T-helper 2 cell treated with Interferon-gamma antibody and Interleukin-4, amounts not matched to agents 100 ng/mL and 5 ng/mL, for 36 hours (primary cell): ENCODE measurements around the gene ARPC5. TPM values are rescaled to one million over a fixed set of nuclear protein-coding genes. Genes with fewer than 3 reads are reported as not detected.
"Not testable (repeated sequence)": the region's sequence is repeated elsewhere in the genome, so short reads cannot be mapped to it uniquely, and the experiment has no call there.

Experiments used
- intact Hi-C: fragments of 100-400 bp; cut with micrococcal nuclease; formaldehyde crosslinking; loops from one replicate; pipeline ENCODE4 v1.15.1; 2023
- total RNA-seq: library from RNA; stranded (reverse); gene quantifications from 2 replicates; pipeline ENCODE4 v1.2.3, GENCODE V29; 2022

Gene ARPC5
- total RNA-seq = 264 and 274 TPM in 2 replicates

- intact Hi-C loops = loop anchor here (1.0 to 5.0 kb wide), 7 partner anchors 17 to 1522 kb away; partner anchors contain the start of genes DHX9, EDEM3, NCF2 and SWT1
Observed at GRCh38 chr1:183635606-183636333, at the start of gene ARPC5. ARPC5 (minus strand) TSS chr1:183635783; CDS start chr1:183635659, 124 bp downstream.

GRCh38 chr1:183685112-183685713, 49.6 kb upstream of the ARPC5 start:
- intact Hi-C loops = loop anchor here (1.0 to 5.0 kb wide), 4 partner anchors 30 to 404 kb away; partner anchors contain the start of gene SMG7

- intact Hi-C loops = not testable (repeated sequence)
Observed at GRCh38 chr1:183679363-183679762, 43.8 kb upstream of the ARPC5 start.

- intact Hi-C loops = no loop called here
Observed at GRCh38 chr1:183678819-183679218, 43.2 kb upstream of the ARPC5 start.

GRCh38 chr1:183676586-183677189, 41.1 kb upstream of the ARPC5 start:
- intact Hi-C loops = no loop called here

- intact Hi-C loops = no loop called here
Observed at GRCh38 chr1:183675883-183676585, 40.5 kb upstream of the ARPC5 start.

- intact Hi-C loops = no loop called here
Observed at GRCh38 chr1:183675381-183675780, 39.8 kb upstream of the ARPC5 start.

- intact Hi-C loops = no loop called here
Observed at GRCh38 chr1:183674886-183675285, 39.3 kb upstream of the ARPC5 start.

GRCh38 chr1:183674339-183674738, 38.8 kb upstream of the ARPC5 start:
- intact Hi-C loops = no loop called here

GRCh38 chr1:183673605-183674323, 38.2 kb upstream of the ARPC5 start:
- intact Hi-C loops = no loop called here

- intact Hi-C loops = no loop called here
Observed at GRCh38 chr1:183670169-183670568, 34.6 kb upstream of the ARPC5 start.

- intact Hi-C loops = no loop called here
Observed at GRCh38 chr1:183656355-183656754, 20.8 kb upstream of the ARPC5 start.

GRCh38 chr1:183655562-183656075, 20.0 kb upstream of the ARPC5 start:
- intact Hi-C loops = loop anchor here (1.0 kb wide), 3 partner anchors 30 to 567 kb away; no protein-coding TSS in a partner anchor

GRCh38 chr1:183654706-183655105, 19.1 kb upstream of the ARPC5 start:
- intact Hi-C loops = loop anchor here (1.0 to 5.0 kb wide), 5 partner anchors 31 to 568 kb away; partner anchors contain the start of gene TSEN15

GRCh38 chr1:183653876-183654451, 18.4 kb upstream of the ARPC5 start:
- intact Hi-C loops = loop anchor here (5.0 kb wide), 2 partner anchors 188 to 398 kb away; partner anchors contain the start of gene TSEN15

- intact Hi-C loops = loop anchor here (5.0 kb wide), 2 partner anchors 189 to 399 kb away; partner anchors contain the start of gene TSEN15
Observed at GRCh38 chr1:183653462-183653794, 17.8 kb upstream of the ARPC5 start.

GRCh38 chr1:183652547-183653461, 17.2 kb upstream of the ARPC5 start, which contains the start of gene APOBEC4:
APOBEC4 (minus strand) TSS chr1:183653316; CDS start chr1:183648781, 4,535 bp downstream.
- intact Hi-C loops = loop anchor here (1.0 to 5.0 kb wide), 3 partner anchors 18 to 399 kb away; partner anchors contain the start of genes ARPC5 and TSEN15

GRCh38 chr1:183652107-183652506, 16.5 kb upstream of the ARPC5 start:
- intact Hi-C loops = loop anchor here (1.0 to 5.0 kb wide), 3 partner anchors 17 to 400 kb away; partner anchors contain the start of genes ARPC5 and TSEN15

GRCh38 chr1:183651612-183652011, 16.0 kb upstream of the ARPC5 start:
- intact Hi-C loops = loop anchor here (1.0 to 5.0 kb wide), 3 partner anchors 16 to 401 kb away; partner anchors contain the start of genes ARPC5 and TSEN15
